ENCODE results near the gene PSTPIP1.

GRCh38 chr15:76991741-76992645 lies 2.9 kb upstream of the PSTPIP1 start:
- TF ChIP-seq POLR2A (IDR thresholded peaks at IDR 0.05) = no peak
- TF ChIP-seq, protein P1, sequence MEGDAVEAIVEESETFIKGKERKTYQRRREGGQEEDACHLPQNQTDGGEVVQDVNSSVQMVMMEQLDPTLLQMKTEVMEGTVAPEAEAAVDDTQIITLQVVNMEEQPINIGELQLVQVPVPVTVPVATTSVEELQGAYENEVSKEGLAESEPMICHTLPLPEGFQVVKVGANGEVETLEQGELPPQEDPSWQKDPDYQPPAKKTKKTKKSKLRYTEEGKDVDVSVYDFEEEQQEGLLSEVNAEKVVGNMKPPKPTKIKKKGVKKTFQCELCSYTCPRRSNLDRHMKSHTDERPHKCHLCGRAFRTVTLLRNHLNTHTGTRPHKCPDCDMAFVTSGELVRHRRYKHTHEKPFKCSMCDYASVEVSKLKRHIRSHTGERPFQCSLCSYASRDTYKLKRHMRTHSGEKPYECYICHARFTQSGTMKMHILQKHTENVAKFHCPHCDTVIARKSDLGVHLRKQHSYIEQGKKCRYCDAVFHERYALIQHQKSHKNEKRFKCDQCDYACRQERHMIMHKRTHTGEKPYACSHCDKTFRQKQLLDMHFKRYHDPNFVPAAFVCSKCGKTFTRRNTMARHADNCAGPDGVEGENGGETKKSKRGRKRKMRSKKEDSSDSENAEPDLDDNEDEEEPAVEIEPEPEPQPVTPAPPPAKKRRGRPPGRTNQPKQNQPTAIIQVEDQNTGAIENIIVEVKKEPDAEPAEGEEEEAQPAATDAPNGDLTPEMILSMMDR (IDR thresholded peaks at IDR 0.05) = no peak

Data from lower leg skin (tissue), 3 donors.